ENCODE data around the gene WNT10A. TPM values are rescaled to one million over a fixed set of nuclear protein-coding genes. Genes with fewer than 3 reads are reported as not detected.

WNT10A gene
- total and polyA plus RNA-seq, 2 of the 8 experiments (the other 6 are each of a cell fraction or from before 2014, with no cell fraction given) = 0.05 TPM; not detected in 1

- no peaks in the 10 kb centered on the region for H4K20me1 ChIP-seq (replicated peaks in 1 of 2; ENCODE audit: control insufficient read depth in 1 of 2, insufficient read depth in 2 of 2, low read length in 2 of 2)
- ChIA-PET POLR2A (ENCODE audit: partially characterized antibody) (no interaction called here), CTCF (ENCODE audit: partially characterized antibody) (interaction anchor here (2.3 to 2.8 kb wide), 2 partner anchors 11 to 14 kb away, joined by 11 to 15 read pairs; no protein-coding TSS in a partner anchor)
- no peaks in the 10 kb centered on the region for H3K23me2 ChIP-seq (ENCODE audit: low read depth, low read length)
- H3K18ac ChIP-seq (ENCODE audit: extremely low read depth, low read length) = no peak overlapping the region
- TF ChIP-seq SP2 (IDR thresholded peaks at IDR 0.05; ENCODE audit: low read length) = no peak
- no peak for TF ChIP-seq TAF7 (optimal IDR thresholded peaks at IDR 0.05; ENCODE audit: borderline replicate concordance, low read depth, low read length)
- TF ChIP-seq YY1 (IDR thresholded peaks at IDR 0.05; ENCODE audit: low read depth, low read length) = no peak
- TF ChIP-seq TAF1 (IDR thresholded peaks at IDR 0.05; ENCODE audit: low read depth, low read length) = no peak
- no peak for TF ChIP-seq GABPA (IDR thresholded peaks at IDR 0.05; ENCODE audit: borderline replicate concordance, insufficient read depth, low read length)
- TF ChIP-seq RBBP5 (IDR thresholded peaks at IDR 0.05; ENCODE audit: borderline replicate concordance, low read depth, low read length) = no peak
- no peak overlapping the region for H3K56ac ChIP-seq (replicated peaks; ENCODE audit: insufficient read length, low read depth, low read length)
- no peak overlapping the region for H2BK5ac ChIP-seq (ENCODE audit: low read depth, low read length)
- no peak overlapping the region for H3K9ac ChIP-seq (replicated peaks in 1 of 4; ENCODE audit: extremely low read depth in 1 of 4, low read depth in 3 of 4, low read length in 3 of 4)
- no peak overlapping the region for H2AK5ac ChIP-seq (ENCODE audit: low read depth, low read length)
- WGBS, 2 experiments (ENCODE audit: extremely low coverage in 1 of 2, insufficient coverage in 1 of 2, insufficient read length in 1 of 2, insufficient replicate concordance in 2 of 2, low coverage in 1 of 2, low lambda C conversion rate in 2 of 2, missing lambda C conversion rate in 1 of 2) = 79% methylated on average over 2 of the region's 2 CpGs; no CpG with 5 or more reads in 1 of the 2 experiments
- H2BK15ac ChIP-seq (ENCODE audit: low read length) = no peak overlapping the region
- DNase-seq (ENCODE audit: low read depth in 1 of 2, low spot score in 2 of 2) (no peak), FAIRE-seq (no peak)
- H3K4me2 ChIP-seq (ENCODE audit: insufficient read depth in 1 of 2, low read depth in 2 of 2, low read length in 2 of 2) = no peak overlapping the region
- H2AFZ ChIP-seq (ENCODE audit: low read length) = no peak overlapping the region
- H2BK120ac ChIP-seq (replicated peaks; ENCODE audit: low read depth, low read length) = no peak overlapping the region
- H2BK20ac ChIP-seq (ENCODE audit: low read length) = no peak overlapping the region
- peaks cover 0 to 3% (median 0%) of the 10 kb centered on the region in 4 experiments; a peak in 1 of 7 replicates for H3K4me1 ChIP-seq (replicated peaks in 1 of 4; ENCODE audit: control insufficient read depth in 3 of 4, insufficient read depth in 4 of 4, low read length in 3 of 4)
- H3K23ac ChIP-seq (ENCODE audit: insufficient read length) = no peak overlapping the region
- H4K91ac ChIP-seq (replicated peaks; ENCODE audit: insufficient read length, low read length) = no peak overlapping the region
- H3K27ac ChIP-seq (ENCODE audit: low read depth, low read length) = no peak overlapping the region
- H3K4ac ChIP-seq (replicated peaks; ENCODE audit: insufficient read length, low read depth, low read length) = no peak overlapping the region
- H3K27me3 ChIP-seq (replicated peaks in 1 of 4; ENCODE audit: control insufficient read depth in 3 of 4, extremely low read depth in 1 of 4, insufficient read depth in 3 of 4, low read length in 3 of 4) = no peaks in the 10 kb centered on the region; a peak in 1 of 7 replicates
- H3K79me1 ChIP-seq (ENCODE audit: low read depth, low read length) = no peaks in the 10 kb centered on the region
- no peaks in the 10 kb centered on the region for H3K9me3 ChIP-seq (ENCODE audit: insufficient read depth in 2 of 2, low read depth in 1 of 2, low read length in 1 of 2)
- H4K5ac ChIP-seq (ENCODE audit: insufficient read length, low read depth, low read length) = no peak overlapping the region
- no peaks in the 10 kb centered on the region for H3K79me2 ChIP-seq (ENCODE audit: control insufficient read depth in 1 of 2, insufficient read depth in 2 of 2, low read length in 2 of 2)
- H3K36me3 ChIP-seq (ENCODE audit: control insufficient read depth in 2 of 4, insufficient read depth in 4 of 4, low read length in 3 of 4) = no peaks in the 10 kb centered on the region
- H3K14ac ChIP-seq (ENCODE audit: insufficient read length) = no peak overlapping the region
- H3K4me3 ChIP-seq (ENCODE audit: extremely low read depth in 1 of 4, insufficient read depth in 2 of 4, low read depth in 3 of 4, low read length in 4 of 4) = no peak overlapping the region
- no peak overlapping the region for H4K8ac ChIP-seq (ENCODE audit: extremely low read depth, insufficient read depth, low read length)
- no peak overlapping the region for H2BK12ac ChIP-seq (ENCODE audit: low read depth, low read length)
Observed at GRCh38 chr2:218837495-218837894, 43.2 kb upstream of the WNT10A start.

All from H1 (cell line).